ENCODE results near the gene RNLS. TPM values are rescaled to one million over a fixed set of nuclear protein-coding genes. Genes with fewer than 3 reads are reported as not detected.
"Not testable (repeated sequence)": the region's sequence is repeated elsewhere in the genome, so short reads cannot be mapped to it uniquely, and the experiment has no call there.

Gene RNLS
- total RNA-seq, 2 experiments from 2014 or later: 2.5 to 3.3 TPM

- peaks cover 2% of the 10 kb centered on the region for H3K36me3 Mint-ChIP-seq (ENCODE audit: low read depth)
- no peak overlapping the region for H3K4me3 Mint-ChIP-seq
- ATAC-seq (no peak), DNase-seq (no peak)
- peaks cover 14% of the 10 kb centered on the region for H3K4me1 Mint-ChIP-seq (ENCODE audit: low read depth)
- CTCF ChIA-PET: no interaction called here
- H3K27ac Mint-ChIP-seq: no peak overlapping the region
- H3K9me3 Mint-ChIP-seq (ENCODE audit: insufficient read depth): no peaks in the 10 kb centered on the region
- POLR2A ChIA-PET: no interaction called here
- no peaks in the 10 kb centered on the region for H3K27me3 Mint-ChIP-seq (ENCODE audit: low read depth)
These were observed 210.1 kb downstream of the RNLS start for GRCh38 chr10:88372881-88373592.

GRCh38 chr10:88372051-88372715 lies 210.9 kb downstream of the RNLS start:
- Mint-ChIP-seq H3K4me1 (ENCODE audit: low read depth) (peaks cover 14% of the 10 kb centered on the region), H3K36me3 (ENCODE audit: low read depth) (peaks cover 2% of the 10 kb centered on the region), H3K9me3 (ENCODE audit: insufficient read depth) (peaks cover 8% of the 10 kb centered on the region), H3K4me3 (no peak overlapping the region), H3K27ac (no peak overlapping the region), H3K27me3 (ENCODE audit: low read depth) (no peaks in the 10 kb centered on the region)
- no peak for ATAC-seq
- CTCF ChIA-PET: interaction anchor here (1.1 to 3.6 kb wide), 2 partner anchors 12 to 17 kb away, joined by 3 to 9 read pairs; no protein-coding TSS in a partner anchor
- POLR2A ChIA-PET: no interaction called here
- no peak for DNase-seq

GRCh38 chr10:88370713-88371112 lies 212.4 kb downstream of the RNLS start:
- ChIA-PET CTCF (interaction anchor here (3.6 kb wide), 1 partner anchor 18 kb away, joined by 9 read pairs; no protein-coding TSS in a partner anchor), POLR2A (no interaction called here)
- ATAC-seq (no peak), DNase-seq (no peak)
- Mint-ChIP-seq H3K27ac (no peak overlapping the region), H3K27me3 (ENCODE audit: low read depth) (no peaks in the 10 kb centered on the region), H3K4me3 (no peak overlapping the region), H3K36me3 (ENCODE audit: low read depth) (peaks cover 2% of the 10 kb centered on the region), H3K4me1 (ENCODE audit: low read depth) (peaks cover 13% of the 10 kb centered on the region), H3K9me3 (ENCODE audit: insufficient read depth) (peaks cover 9% of the 10 kb centered on the region)

- no peak for DNase-seq
- POLR2A ChIA-PET: no interaction called here
- Mint-ChIP-seq H3K27me3 (ENCODE audit: low read depth) (no peaks in the 10 kb centered on the region), H3K9me3 (ENCODE audit: insufficient read depth) (peaks cover 9% of the 10 kb centered on the region), H3K27ac (no peak overlapping the region), H3K4me3 (no peak overlapping the region), H3K4me1 (ENCODE audit: low read depth) (no peaks in the 10 kb centered on the region), H3K36me3 (ENCODE audit: low read depth) (no peaks in the 10 kb centered on the region)
- no peak for ATAC-seq
- CTCF ChIA-PET: interaction anchor here (0.7 to 1.4 kb wide), 2 partner anchors 23 to 516 kb away, joined by 3 to 5 read pairs; no protein-coding TSS in a partner anchor
These were observed 216.3 kb downstream of the RNLS start for GRCh38 chr10:88366772-88367171.

DNA sequence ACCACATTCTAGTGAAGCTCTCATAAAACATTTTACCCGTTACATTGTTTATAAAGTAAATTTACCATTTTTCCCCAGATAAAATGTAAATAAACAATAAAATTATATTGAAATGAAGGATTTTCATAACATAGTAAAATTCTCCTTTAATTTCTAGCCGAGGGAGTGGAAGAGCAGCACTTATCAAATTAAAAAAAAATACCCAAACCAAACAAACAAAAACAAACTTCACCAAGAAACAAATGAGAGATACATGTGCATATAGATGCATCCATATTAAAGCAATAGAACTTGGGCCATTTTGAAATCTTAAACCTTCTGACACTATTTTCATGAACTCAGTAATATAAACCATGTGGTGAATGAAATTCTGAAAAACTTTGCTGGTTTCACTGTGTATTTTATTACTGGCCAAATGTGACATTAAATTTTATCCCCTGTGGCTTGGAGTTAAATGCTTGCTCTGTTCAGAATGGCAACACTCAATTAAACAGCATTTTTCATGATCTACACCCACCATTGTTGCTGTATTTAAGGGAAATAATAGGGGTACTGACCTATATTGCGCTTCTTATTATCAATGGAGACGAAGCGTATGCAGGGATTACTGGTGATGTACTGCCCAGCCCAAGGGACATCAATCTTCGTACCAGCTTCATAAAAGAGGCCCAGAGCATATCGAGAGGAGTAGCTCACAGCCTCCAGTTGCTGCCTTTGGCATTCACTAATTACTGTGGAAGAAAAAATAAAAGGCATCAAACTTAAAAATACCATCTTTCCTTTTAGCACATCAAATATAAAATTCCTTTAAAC lies 220.9 kb downstream of the RNLS start:
- ChIA-PET CTCF (no interaction called here), POLR2A (no interaction called here)
- H3K27ac Mint-ChIP-seq: no peak overlapping the region

GRCh38 chr10:88361494-88361893 lies 221.6 kb downstream of the RNLS start:
- peaks cover 3% of the 10 kb centered on the region for H3K9me3 Mint-ChIP-seq (ENCODE audit: insufficient read depth)
- H3K4me1 Mint-ChIP-seq (ENCODE audit: low read depth): peaks cover 3% of the 10 kb centered on the region
- no peaks in the 10 kb centered on the region for H3K27me3 Mint-ChIP-seq (ENCODE audit: low read depth)
- no peak overlapping the region for H3K4me3 Mint-ChIP-seq
- ChIA-PET CTCF (no interaction called here), POLR2A (no interaction called here)
- H3K36me3 Mint-ChIP-seq (ENCODE audit: low read depth): peaks cover 4% of the 10 kb centered on the region
- DNase-seq: no peak
- H3K27ac Mint-ChIP-seq: no peak overlapping the region
- no peak for ATAC-seq

More for the DNA sequence above, 220.9 kb downstream of the RNLS start:
- ATAC-seq (no peak), DNase-seq (no peak)
- peaks cover 3% of the 10 kb centered on the region for H3K4me1 Mint-ChIP-seq (ENCODE audit: low read depth)
- no peaks in the 10 kb centered on the region for H3K27me3 Mint-ChIP-seq (ENCODE audit: low read depth)
- peaks cover 2% of the 10 kb centered on the region for H3K9me3 Mint-ChIP-seq (ENCODE audit: insufficient read depth)
- no peaks in the 10 kb centered on the region for H3K36me3 Mint-ChIP-seq (ENCODE audit: low read depth)
- no peak overlapping the region for H3K4me3 Mint-ChIP-seq

DNA sequence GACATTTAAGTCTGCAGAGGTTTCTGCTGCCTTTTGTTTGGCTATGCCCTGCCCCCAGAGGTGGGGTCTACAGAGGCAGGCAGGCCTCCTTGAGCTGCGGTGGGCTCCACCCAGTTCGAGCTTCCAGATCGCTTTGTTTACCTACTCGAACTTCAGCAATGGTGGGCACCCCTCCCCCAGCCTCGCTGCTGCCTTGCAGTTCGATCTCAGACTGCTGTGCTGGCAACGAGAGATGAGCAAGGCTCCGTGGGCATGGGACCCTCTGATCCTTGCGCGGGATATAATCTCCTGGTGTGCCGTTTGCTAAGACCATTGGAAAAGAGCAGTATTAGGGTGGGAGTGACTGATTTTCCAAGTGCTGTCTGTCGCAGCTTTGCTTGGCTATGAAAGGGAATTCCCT lies 227.4 kb downstream of the RNLS start:
- H3K27me3 Mint-ChIP-seq (ENCODE audit: low read depth); ATAC-seq; POLR2A ChIA-PET: not testable (repeated sequence)

DNA sequence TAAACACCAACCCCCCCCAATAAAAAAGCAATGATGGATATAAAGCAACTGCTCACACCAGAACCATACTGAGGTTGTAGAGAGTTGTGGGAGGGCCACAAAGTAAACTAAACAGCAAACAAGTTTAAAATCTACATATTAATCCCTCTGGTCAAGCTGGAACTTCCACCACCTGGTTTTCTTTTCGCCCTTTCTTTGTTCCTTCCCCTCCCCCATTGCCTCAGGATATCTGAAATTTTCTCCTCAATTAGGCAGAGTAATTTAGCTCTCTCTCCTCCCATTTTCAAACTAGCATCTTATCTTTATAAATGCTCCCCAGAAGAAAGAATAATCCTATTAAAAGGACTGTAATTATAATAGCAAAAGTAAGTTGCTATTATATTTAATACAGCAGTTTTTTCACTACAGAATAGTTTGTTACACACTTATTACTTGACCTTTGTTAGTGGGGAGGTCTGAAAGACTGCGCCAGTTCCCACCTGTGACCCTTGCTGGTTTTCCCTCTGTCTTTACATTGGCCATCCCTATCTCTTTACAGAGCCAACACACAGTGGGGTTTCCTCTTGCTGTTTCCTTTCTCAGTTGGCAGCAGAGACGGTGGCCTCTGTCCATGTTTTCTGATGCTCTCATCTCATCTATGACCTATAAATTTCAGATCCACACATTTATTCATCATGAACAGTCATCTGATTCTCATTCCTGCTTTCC lies 235.4 kb downstream of the RNLS start:
- Mint-ChIP-seq H3K27ac (no peak overlapping the region), H3K27me3 (ENCODE audit: low read depth) (no peaks in the 10 kb centered on the region), H3K4me3 (no peak overlapping the region), H3K36me3 (ENCODE audit: low read depth) (peaks cover 12% of the 10 kb centered on the region), H3K9me3 (ENCODE audit: insufficient read depth) (no peaks in the 10 kb centered on the region), H3K4me1 (ENCODE audit: low read depth) (peaks cover 5% of the 10 kb centered on the region)
- DNase-seq (no peak), ATAC-seq (no peak)
- CTCF ChIA-PET: interaction anchor here (0.7 to 3.1 kb wide), 4 partner anchors 17 to 394 kb away, joined by 3 to 8 read pairs (median 3); no protein-coding TSS in a partner anchor
- POLR2A ChIA-PET: no interaction called here

More for the DNA sequence above, 227.4 kb downstream of the RNLS start:
- H3K36me3 Mint-ChIP-seq (ENCODE audit: low read depth): peaks cover 15% of the 10 kb centered on the region
- CTCF ChIA-PET; H3K4me1 Mint-ChIP-seq (ENCODE audit: low read depth); H3K27ac Mint-ChIP-seq; H3K4me3 Mint-ChIP-seq; DNase-seq: not testable (repeated sequence)
- H3K9me3 Mint-ChIP-seq (ENCODE audit: insufficient read depth): peaks cover 19% of the 10 kb centered on the region

GRCh38 chr10:88347022-88347421 lies 236.1 kb downstream of the RNLS start:
- H3K4me1 Mint-ChIP-seq (ENCODE audit: low read depth): peaks cover 5% of the 10 kb centered on the region
- POLR2A ChIA-PET: interaction anchor here (0.6 kb wide), 1 partner anchor 65 kb away, joined by 3 read pairs; no protein-coding TSS in a partner anchor
- CTCF ChIA-PET: interaction anchor here (0.7 to 3.1 kb wide), 5 partner anchors 9 to 394 kb away, joined by 3 to 8 read pairs (median 3); no protein-coding TSS in a partner anchor
- no peak overlapping the region for H3K27ac Mint-ChIP-seq
- DNase-seq (no peak), ATAC-seq (no peak)
- H3K9me3 Mint-ChIP-seq (ENCODE audit: insufficient read depth): no peaks in the 10 kb centered on the region
- H3K36me3 Mint-ChIP-seq (ENCODE audit: low read depth): peaks cover 12% of the 10 kb centered on the region
- H3K4me3 Mint-ChIP-seq: no peak overlapping the region
- no peaks in the 10 kb centered on the region for H3K27me3 Mint-ChIP-seq (ENCODE audit: low read depth)

DNA sequence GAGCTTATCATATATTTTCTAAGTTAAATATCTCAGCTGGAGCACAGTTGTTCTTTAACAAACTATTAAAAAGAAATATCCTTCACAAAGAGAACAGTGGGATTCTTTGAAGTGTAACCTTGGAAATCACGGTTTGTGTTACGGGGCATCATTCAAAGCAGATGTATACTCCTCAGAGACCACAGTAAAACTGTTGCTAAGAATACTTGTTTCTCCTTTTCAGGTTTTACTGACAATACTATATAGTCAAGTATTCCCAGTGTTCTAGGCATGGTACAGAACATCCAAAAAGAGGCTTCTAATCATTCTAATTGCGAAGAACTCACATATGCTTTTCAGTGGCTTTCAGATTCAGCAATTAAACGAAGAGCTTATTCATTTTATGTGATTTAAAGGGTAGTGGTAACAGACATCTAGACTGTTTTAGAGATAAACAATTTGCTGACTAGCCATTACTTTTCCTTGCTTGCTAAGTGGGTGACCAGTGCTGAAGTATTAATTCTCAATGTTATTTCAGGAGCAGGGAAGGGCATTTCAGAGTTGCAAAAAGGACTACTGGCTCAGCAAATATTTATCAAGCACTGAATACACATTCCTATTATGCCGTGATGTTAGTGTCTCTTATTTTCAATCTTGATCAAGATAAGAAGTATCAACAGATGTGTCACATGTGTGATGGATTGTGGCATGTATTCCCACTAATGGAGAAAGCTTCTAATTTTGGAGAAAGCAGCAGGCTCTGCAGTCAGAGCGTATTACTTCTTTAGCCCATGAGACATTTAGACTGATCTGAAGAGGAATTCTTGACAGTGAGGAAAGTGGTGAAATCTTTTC lies 236.8 kb downstream of the RNLS start:
- no peak overlapping the region for H3K27ac Mint-ChIP-seq
- no peak overlapping the region for H3K4me3 Mint-ChIP-seq
- H3K36me3 Mint-ChIP-seq (ENCODE audit: low read depth): peaks cover 8% of the 10 kb centered on the region
- H3K4me1 Mint-ChIP-seq (ENCODE audit: low read depth): peaks cover 5% of the 10 kb centered on the region
- DNase-seq: no peak
- no peak for ATAC-seq
- CTCF ChIA-PET: interaction anchor here (0.7 to 3.1 kb wide), 4 partner anchors 8 to 58 kb away, joined by 3 to 8 read pairs (median 3); no protein-coding TSS in a partner anchor
- POLR2A ChIA-PET: interaction anchor here (0.6 kb wide), 1 partner anchor 66 kb away, joined by 3 read pairs; no protein-coding TSS in a partner anchor
- H3K27me3 Mint-ChIP-seq (ENCODE audit: low read depth): no peaks in the 10 kb centered on the region
- no peaks in the 10 kb centered on the region for H3K9me3 Mint-ChIP-seq (ENCODE audit: insufficient read depth)
